MM.1S (cell line): ENCODE data around the gene PLPP3.

Source experiments
- DNase-seq: peaks from one replicate; pipeline ENCODE4 v3.0.0-alpha.2; 2015
- H2AFZ ChIP-seq: fragments of 300-600 bp; sonication (generic); 2 replicates; pipeline ENCODE4 v1.6.0; 2016; ENCODE audit warnings: antibody characterized with exemption, low read length
- H3F3A ChIP-seq: fragments of 300-600 bp; sonication (generic); 2 replicates; pipeline ENCODE4 v1.6.1; 2016; ENCODE audit warnings: mild to moderate bottlenecking, antibody characterized with exemption, low read length, moderate library complexity, mixed read lengths; ENCODE audit not compliant: insufficient read depth
- H3K27ac ChIP-seq: fragments of 300-600 bp; sonication (generic); 2 replicates; pipeline ENCODE4 v1.5.1; 2016; ENCODE audit warnings: mild to moderate bottlenecking, low read length
- H3K27me3 ChIP-seq: fragments of 300-600 bp; sonication (generic); replicated peaks from 2 replicates; pipeline ENCODE4 v1.6.0; 2016; ENCODE audit warnings: low read length; ENCODE audit not compliant: insufficient read depth
- H3K36me3 ChIP-seq: fragments of 300-600 bp; sonication (generic); replicated peaks from 2 replicates; pipeline ENCODE4 v1.6.1; 2016; ENCODE audit warnings: mild to moderate bottlenecking, low read length, mixed read lengths; ENCODE audit not compliant: insufficient read depth
- H3K4me1 ChIP-seq: fragments of 300-600 bp; sonication (generic); 2 replicates; pipeline ENCODE4 v1.6.1; 2016; ENCODE audit warnings: low read length, mixed read lengths
- H3K4me2 ChIP-seq: fragments of 300-600 bp; sonication (generic); 2 replicates; pipeline ENCODE4 v1.6.0; 2016; ENCODE audit warnings: low read depth, low read length
- H3K4me3 ChIP-seq: fragments of 300-600 bp; sonication (generic); 2 replicates; pipeline ENCODE4 v1.5.1; 2016; ENCODE audit warnings: low read length, mixed read lengths
- H3K79me2 ChIP-seq: fragments of 300-600 bp; sonication (generic); 2 replicates; pipeline ENCODE4 v1.6.1; 2016; ENCODE audit warnings: mixed run types, low read length, mixed read lengths
- H3K9ac ChIP-seq: fragments of 300-600 bp; sonication (generic); 2 replicates; pipeline ENCODE4 v1.6.1; 2016; ENCODE audit warnings: low read length, mixed read lengths
- H3K9me2 ChIP-seq: fragments of 300-600 bp; sonication (generic); replicated peaks from 2 replicates; pipeline ENCODE4 v1.6.1; 2016; ENCODE audit warnings: mild to moderate bottlenecking, low read length, mixed read lengths; ENCODE audit not compliant: insufficient read depth
- H3K9me3 ChIP-seq: fragments of 300-600 bp; sonication (generic); replicated peaks from 2 replicates; pipeline ENCODE4 v1.6.1; 2016; ENCODE audit warnings: mild to moderate bottlenecking, low read length, mixed read lengths; ENCODE audit not compliant: insufficient read depth
- H4K20me1 ChIP-seq: fragments of 300-600 bp; sonication (generic); 2 replicates; pipeline ENCODE4 v1.6.1; 2016; ENCODE audit warnings: mild to moderate bottlenecking, low read length, moderate library complexity, mixed read lengths; ENCODE audit not compliant: insufficient read depth
- EZH2 ChIP-seq: fragments of 300-600 bp; sonication (generic); optimal IDR thresholded peaks from 2 replicates; pipeline ENCODE3; 2017; ENCODE audit warnings: low read depth, mild to moderate bottlenecking, antibody characterized with exemption, low read length, mixed read lengths
- EZH2phosphoT487 ChIP-seq: fragments of 300-600 bp; sonication (generic); IDR thresholded peaks from 2 replicates; pipeline ENCODE4 v1.6.1; 2018; ENCODE audit warnings: antibody characterized with exemption, low read length
- TF ChIP-seq, protein P1 (sequence below): fragments of 300-600 bp; sonication (generic); IDR thresholded peaks from 2 replicates; pipeline ENCODE4 v1.5.1; 2016; ENCODE audit warnings: antibody characterized with exemption, low read length, mixed read lengths

PLPP3 gene

DNA sequence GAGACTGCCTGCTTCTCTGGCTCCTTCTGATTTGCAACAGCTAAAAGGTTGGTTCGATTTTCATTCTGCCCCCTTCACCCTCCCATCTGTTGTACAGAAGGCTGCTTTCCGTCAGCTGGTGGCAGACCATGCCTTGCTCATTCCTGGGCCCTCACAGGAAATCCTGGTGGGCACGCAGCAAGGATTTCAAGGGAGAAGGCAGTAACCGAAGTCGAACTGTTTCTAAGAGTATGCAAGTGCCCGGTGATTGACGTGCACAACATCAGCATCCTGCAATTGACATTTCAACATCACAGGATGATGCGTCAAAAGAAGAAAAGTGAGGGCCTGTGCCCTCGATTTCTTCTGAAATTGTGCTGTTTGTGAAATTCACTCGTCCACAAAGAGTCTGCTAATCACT lies 83.8 kb downstream of the PLPP3 start:
- Histone ChIP-seq H3K27ac (no peak overlapping the region), H3K4me2 (no peak overlapping the region), H3K9ac (no peak overlapping the region), H3K27me3 (no peaks in the 10 kb centered on the region), H3K9me2 (no peaks in the 10 kb centered on the region), H3K79me2 (no peaks in the 10 kb centered on the region), H2AFZ (no peak overlapping the region), H3K9me3 (no peaks in the 10 kb centered on the region), H3K4me1 (no peaks in the 10 kb centered on the region), H4K20me1 (no peaks in the 10 kb centered on the region), H3K4me3 (no peak overlapping the region), H3K36me3 (no peaks in the 10 kb centered on the region), H3F3A (no peaks in the 10 kb centered on the region)
- TF ChIP-seq EZH2 = no peak
- TF ChIP-seq, protein P1, sequence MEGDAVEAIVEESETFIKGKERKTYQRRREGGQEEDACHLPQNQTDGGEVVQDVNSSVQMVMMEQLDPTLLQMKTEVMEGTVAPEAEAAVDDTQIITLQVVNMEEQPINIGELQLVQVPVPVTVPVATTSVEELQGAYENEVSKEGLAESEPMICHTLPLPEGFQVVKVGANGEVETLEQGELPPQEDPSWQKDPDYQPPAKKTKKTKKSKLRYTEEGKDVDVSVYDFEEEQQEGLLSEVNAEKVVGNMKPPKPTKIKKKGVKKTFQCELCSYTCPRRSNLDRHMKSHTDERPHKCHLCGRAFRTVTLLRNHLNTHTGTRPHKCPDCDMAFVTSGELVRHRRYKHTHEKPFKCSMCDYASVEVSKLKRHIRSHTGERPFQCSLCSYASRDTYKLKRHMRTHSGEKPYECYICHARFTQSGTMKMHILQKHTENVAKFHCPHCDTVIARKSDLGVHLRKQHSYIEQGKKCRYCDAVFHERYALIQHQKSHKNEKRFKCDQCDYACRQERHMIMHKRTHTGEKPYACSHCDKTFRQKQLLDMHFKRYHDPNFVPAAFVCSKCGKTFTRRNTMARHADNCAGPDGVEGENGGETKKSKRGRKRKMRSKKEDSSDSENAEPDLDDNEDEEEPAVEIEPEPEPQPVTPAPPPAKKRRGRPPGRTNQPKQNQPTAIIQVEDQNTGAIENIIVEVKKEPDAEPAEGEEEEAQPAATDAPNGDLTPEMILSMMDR = no peak
- no peak for TF ChIP-seq EZH2phosphoT487
- DNase-seq = no peak

DNA sequence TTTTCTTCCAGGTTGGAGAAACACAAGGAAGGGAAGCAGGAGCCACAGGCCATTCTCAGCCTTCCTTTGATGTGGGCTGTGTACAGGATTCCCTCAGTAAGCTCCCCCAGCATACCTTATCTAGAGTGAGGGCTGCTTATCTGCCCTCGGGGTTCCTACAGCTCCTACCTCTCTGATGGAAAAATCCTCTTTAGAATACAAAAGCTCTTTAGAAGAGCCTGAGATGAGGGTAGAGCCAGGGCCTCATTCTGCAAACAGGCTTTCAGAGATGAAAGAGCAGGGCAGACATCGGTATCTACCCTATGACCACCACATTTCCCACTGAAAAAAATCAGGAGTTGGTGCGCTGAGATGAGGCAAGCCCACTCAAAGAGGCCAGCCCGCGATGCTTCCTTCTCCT lies 85.1 kb downstream of the PLPP3 start:
- Histone ChIP-seq H3K27me3 (no peaks in the 10 kb centered on the region), H3K4me2 (no peak overlapping the region), H3F3A (no peaks in the 10 kb centered on the region), H3K27ac (no peak overlapping the region), H2AFZ (no peak overlapping the region), H3K9me2 (no peaks in the 10 kb centered on the region), H3K36me3 (no peaks in the 10 kb centered on the region), H3K9me3 (no peaks in the 10 kb centered on the region), H3K79me2 (no peaks in the 10 kb centered on the region), H3K4me3 (no peak overlapping the region), H3K4me1 (no peaks in the 10 kb centered on the region), H4K20me1 (no peaks in the 10 kb centered on the region), H3K9ac (no peak overlapping the region)
- TF ChIP-seq EZH2 = no peak
- TF ChIP-seq EZH2phosphoT487 = no peak
- TF ChIP-seq, protein P1 = no peak
- no peak for DNase-seq

DNA sequence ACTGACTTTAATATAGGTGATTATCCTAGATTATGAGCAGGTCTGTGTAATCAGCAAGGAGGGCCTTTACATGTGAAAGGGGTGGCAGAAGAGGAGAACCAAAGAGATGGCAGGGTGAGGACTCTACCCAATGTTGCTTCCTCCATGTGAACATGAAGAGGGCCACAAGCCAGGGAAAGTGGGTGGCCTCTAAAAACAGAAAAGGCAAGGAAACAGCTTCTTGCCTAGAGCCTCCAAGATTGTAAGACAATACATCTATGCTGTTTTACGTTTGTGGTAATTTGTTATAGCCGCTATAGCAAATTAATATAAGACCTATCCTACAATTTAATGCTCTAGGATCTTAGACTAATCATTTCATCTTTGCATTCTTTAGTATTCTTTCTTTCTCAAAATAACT lies 85.5 kb downstream of the PLPP3 start:
- TF ChIP-seq, protein P1 = no peak
- no peak for TF ChIP-seq EZH2
- no peak for TF ChIP-seq EZH2phosphoT487
- no peaks in the 10 kb centered on the region for H3K27me3 ChIP-seq
- H3K9ac ChIP-seq = no peak overlapping the region
- H3K9me3 ChIP-seq = no peaks in the 10 kb centered on the region
- H4K20me1 ChIP-seq = no peaks in the 10 kb centered on the region
- no peak overlapping the region for H3K4me2 ChIP-seq
- H3K79me2 ChIP-seq = no peaks in the 10 kb centered on the region
- no peak for DNase-seq
- H3K4me3 ChIP-seq = no peak overlapping the region
- no peaks in the 10 kb centered on the region for H3K9me2 ChIP-seq
- H3F3A ChIP-seq = no peaks in the 10 kb centered on the region
- no peak overlapping the region for H3K27ac ChIP-seq
- H3K4me1 ChIP-seq = no peaks in the 10 kb centered on the region
- no peaks in the 10 kb centered on the region for H3K36me3 ChIP-seq
- no peak overlapping the region for H2AFZ ChIP-seq
